CD4-positive, alpha-beta memory T cell (primary cell): ENCODE data around the gene CAMTA1. TPM values are rescaled to one million over a fixed set of nuclear protein-coding genes. Genes with fewer than 3 reads are reported as not detected.
"Not testable (repeated sequence)": the region's sequence is repeated elsewhere in the genome, so short reads cannot be mapped to it uniquely, and the experiment has no call there.

ENCODE experiments used
- CTCF ChIA-PET: fragments of 350-600 bp; sonication (Branson Sonifier 250); formaldehyde crosslinking; loops from one replicate; lab custom pipeline; 2021; ENCODE audit warnings: inconsistent platforms; ENCODE audit not compliant: partially characterized antibody; lab: Charles Lee
- POLR2A ChIA-PET: fragments of 350-600 bp; sonication (Branson Sonifier 250); formaldehyde crosslinking; loops from one replicate; lab custom pipeline; 2021; ENCODE audit not compliant: partially characterized antibody; lab: Charles Lee
- DNase-seq, 5 donors: peaks; one replicate each; pipeline versions ENCODE4 v3.0.0 to v3.0.0-alpha.2; 2020 to 2022; ENCODE audit warnings: mixed read lengths in 1 of 5
- H3K27ac ChIP-seq: one replicate; pipeline ENCODE4 v1.7.0; 2013; ENCODE audit warnings: low read depth, low read length
- H3K27me3 ChIP-seq: 2 replicates; pipeline ENCODE4 v1.7.0; 2013; ENCODE audit warnings: mild to moderate bottlenecking, low read length, moderate library complexity; ENCODE audit not compliant: insufficient read depth
- H3K36me3 ChIP-seq: 2 replicates; pipeline ENCODE4 v1.7.0; 2013; ENCODE audit warnings: mild to moderate bottlenecking, low read length, moderate library complexity; ENCODE audit not compliant: insufficient read depth
- H3K4me1 ChIP-seq: 2 replicates; pipeline ENCODE4 v1.7.0; 2013; ENCODE audit warnings: mild to moderate bottlenecking, low read length, moderate library complexity; ENCODE audit not compliant: insufficient read depth
- H3K4me3 ChIP-seq, 2 donors: one replicate each; pipeline ENCODE4 v1.7.0; 2013; ENCODE audit warnings: low read length in 2 of 2, mild to moderate bottlenecking in 1 of 2
- H3K9me3 ChIP-seq, 2 donors: one replicate each; pipeline ENCODE4 v1.7.0; 2013; ENCODE audit warnings: low read length in 2 of 2, control low read depth in 1 of 2; ENCODE audit not compliant: control insufficient read depth in 1 of 2
- H3K27ac Mint-ChIP-seq, 7 donors: one replicate each; pipeline ENCODE4 v1.8.0; 2020 to 2021; ENCODE audit warnings: mixed read lengths in 7 of 7, mild to moderate bottlenecking in 6 of 7, inconsistent platforms in 3 of 7, moderate library complexity in 3 of 7
- H3K27me3 Mint-ChIP-seq, 2 donors: one replicate each; pipeline ENCODE4 v1.8.0; 2020 to 2021; ENCODE audit warnings: mixed read lengths in 2 of 2
- H3K36me3 Mint-ChIP-seq, 2 donors: one replicate each; pipeline ENCODE4 v1.8.0; 2020 to 2021; ENCODE audit warnings: mixed read lengths in 2 of 2, inconsistent platforms in 1 of 2, mild to moderate bottlenecking in 1 of 2
- H3K4me1 Mint-ChIP-seq, 4 donors: one replicate each; pipeline ENCODE4 v1.8.0; 2020 to 2021; ENCODE audit warnings: mixed read lengths in 4 of 4, mild to moderate bottlenecking in 1 of 4
- H3K4me3 Mint-ChIP-seq, 8 donors: one replicate each; pipeline ENCODE4 v1.8.0; 2020 to 2021; ENCODE audit warnings: mixed read lengths in 8 of 8, mild to moderate bottlenecking in 7 of 8, moderate library complexity in 6 of 8, inconsistent platforms in 3 of 8
- H3K9me3 Mint-ChIP-seq, 8 donors: one replicate each; pipeline ENCODE4 v1.8.0; 2020 to 2021; ENCODE audit warnings: mixed read lengths in 8 of 8, mild to moderate bottlenecking in 5 of 8, inconsistent platforms in 3 of 8, moderate library complexity in 1 of 8
- intact Hi-C: fragments of 100-400 bp; cut with micrococcal nuclease; formaldehyde crosslinking; loops from one replicate; pipeline ENCODE4 v1.15.1; 2023
- polyA plus RNA-seq, 2 donors: library from polyadenylated mRNA; unstranded; fragments of 300-500 nt; fragmentation: Illumina TruSeq; gene quantifications; one replicate each; pipeline ENCODE4 v1.2.3, GENCODE V29; 2021
- total RNA-seq, 2 experiments: library from RNA; stranded (reverse); gene quantifications; one replicate each; pipeline ENCODE4 v1.2.3, GENCODE V29; 2021

Gene CAMTA1
- total and polyA plus RNA-seq, 4 experiments from 2014 or later = 39.1 to 118 (median 59.9) TPM

- Histone ChIP-seq H3K27me3 (no peaks in the 10 kb centered on the region), H3K4me3 (no peak overlapping the region), H3K4me1 (no peaks in the 10 kb centered on the region), H3K27ac (no peak overlapping the region), H3K9me3 (no peaks in the 10 kb centered on the region), H3K36me3 (no peaks in the 10 kb centered on the region)
- H3K27me3 Mint-ChIP-seq = peaks cover 4 to 11% of the 10 kb centered on the region in 2 donors
- no peaks in the 10 kb centered on the region for H3K36me3 Mint-ChIP-seq
- CTCF ChIA-PET = no interaction called here
- POLR2A ChIA-PET = no interaction called here
- intact Hi-C loops = no loop called here
- no peak overlapping the region for H3K4me3 Mint-ChIP-seq
- no peak for DNase-seq
- H3K9me3 Mint-ChIP-seq = peaks cover 0 to 8% (median 3%) of the 10 kb centered on the region in 8 donors
- no peaks in the 10 kb centered on the region for H3K4me1 Mint-ChIP-seq
- no peak overlapping the region for H3K27ac Mint-ChIP-seq
These were observed 595.5 kb downstream of the CAMTA1 start for GRCh38 chr1:7380712-7381111.

GRCh38 chr1:7381729-7382128 is 596.5 kb downstream of the CAMTA1 start:
- H3K4me3 Mint-ChIP-seq, H3K27ac ChIP-seq, H3K36me3 Mint-ChIP-seq, H3K4me3 ChIP-seq, H3K36me3 ChIP-seq, H3K9me3 ChIP-seq, POLR2A ChIA-PET, intact Hi-C loops, H3K27ac Mint-ChIP-seq, H3K27me3 ChIP-seq, H3K4me1 ChIP-seq, DNase-seq, H3K9me3 Mint-ChIP-seq, CTCF ChIA-PET, H3K4me1 Mint-ChIP-seq: not testable (repeated sequence)
- H3K27me3 Mint-ChIP-seq = peaks cover 3 to 11% of the 10 kb centered on the region in 2 donors

- peaks cover 0 to 8% (median 3%) of the 10 kb centered on the region in 8 donors for H3K9me3 Mint-ChIP-seq
- no peak overlapping the region for H3K4me3 Mint-ChIP-seq
- no peaks in the 10 kb centered on the region for H3K9me3 ChIP-seq
- no peaks in the 10 kb centered on the region for H3K36me3 ChIP-seq
- H3K36me3 Mint-ChIP-seq = no peaks in the 10 kb centered on the region
- H3K4me1 ChIP-seq = no peaks in the 10 kb centered on the region
- no peak for DNase-seq
- H3K27me3 Mint-ChIP-seq = peaks cover 3 to 9% of the 10 kb centered on the region in 2 donors
- H3K27ac ChIP-seq = no peak overlapping the region
- intact Hi-C loops = no loop called here
- H3K4me1 Mint-ChIP-seq = no peaks in the 10 kb centered on the region
- no peaks in the 10 kb centered on the region for H3K27me3 ChIP-seq
- H3K27ac Mint-ChIP-seq = no peak overlapping the region
- CTCF ChIA-PET = no interaction called here
- H3K4me3 ChIP-seq = no peak overlapping the region
- POLR2A ChIA-PET = no interaction called here
These were observed 597.7 kb downstream of the CAMTA1 start for GRCh38 chr1:7382971-7383370.

DNA sequence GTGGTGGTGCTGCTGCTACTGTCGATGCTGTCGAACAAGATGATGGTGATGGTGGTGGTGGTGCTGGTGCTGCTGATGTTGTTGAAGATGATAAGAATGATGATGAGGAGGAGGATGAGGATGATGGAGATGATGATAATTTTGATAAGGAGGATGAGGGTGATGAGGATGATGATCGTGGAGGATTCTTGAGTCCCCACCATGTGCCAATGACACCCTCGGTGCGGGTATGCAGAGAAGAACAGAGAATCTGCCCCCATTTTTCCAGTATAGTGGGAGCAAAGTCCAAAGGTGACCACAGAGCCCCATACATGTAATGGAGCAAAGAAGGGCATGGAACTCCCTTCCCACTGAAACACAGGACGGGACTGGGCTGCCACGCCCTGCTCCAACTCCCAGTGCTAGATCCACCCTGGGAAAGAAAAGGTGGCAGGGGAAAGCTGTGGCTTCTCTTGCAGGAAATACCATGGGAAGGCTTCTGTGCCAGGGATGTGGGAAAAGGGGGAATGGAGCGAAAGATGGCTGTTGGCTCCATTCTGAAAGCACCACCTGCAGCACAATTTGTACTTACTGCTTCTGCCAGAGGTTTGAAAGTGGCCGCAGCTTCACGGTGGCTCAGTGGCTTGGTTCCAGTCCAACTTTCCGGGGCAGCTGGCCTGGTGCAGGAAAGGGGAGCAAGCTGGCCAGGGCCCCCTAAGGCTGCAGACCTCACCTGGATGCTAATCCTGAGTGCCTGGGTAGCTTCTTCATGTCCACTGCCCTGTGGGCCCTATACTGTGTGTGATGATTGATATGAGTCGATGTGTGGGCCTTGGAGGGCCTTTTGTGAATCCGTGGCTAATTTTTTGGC is 598.6 kb downstream of the CAMTA1 start:
- Histone ChIP-seq H3K36me3 (no peaks in the 10 kb centered on the region), H3K9me3 (no peaks in the 10 kb centered on the region), H3K27ac (no peak overlapping the region), H3K4me1 (no peaks in the 10 kb centered on the region), H3K4me3 (no peak overlapping the region), H3K27me3 (no peaks in the 10 kb centered on the region)
- H3K36me3 Mint-ChIP-seq = no peaks in the 10 kb centered on the region
- no peak for DNase-seq
- ChIA-PET POLR2A (no interaction called here), CTCF (no interaction called here)
- H3K27ac Mint-ChIP-seq = no peak overlapping the region
- H3K4me1 Mint-ChIP-seq = no peaks in the 10 kb centered on the region
- H3K27me3 Mint-ChIP-seq = peaks cover 2 to 5% of the 10 kb centered on the region in 2 donors
- H3K9me3 Mint-ChIP-seq = peaks cover 0 to 8% (median 3%) of the 10 kb centered on the region in 8 donors
- no peak overlapping the region for H3K4me3 Mint-ChIP-seq
- intact Hi-C loops = no loop called here

- Histone ChIP-seq H3K9me3 (no peaks in the 10 kb centered on the region), H3K27me3 (no peaks in the 10 kb centered on the region), H3K27ac (no peak overlapping the region), H3K4me3 (no peak overlapping the region), H3K36me3 (no peaks in the 10 kb centered on the region), H3K4me1 (no peaks in the 10 kb centered on the region)
- H3K27me3 Mint-ChIP-seq = peaks cover 2 to 3% of the 10 kb centered on the region in 2 donors
- POLR2A ChIA-PET = no interaction called here
- no peak overlapping the region for H3K4me3 Mint-ChIP-seq
- H3K27ac Mint-ChIP-seq = no peak overlapping the region
- CTCF ChIA-PET = no interaction called here
- H3K4me1 Mint-ChIP-seq = no peaks in the 10 kb centered on the region
- no peak for DNase-seq
- intact Hi-C loops = no loop called here
- no peaks in the 10 kb centered on the region for H3K36me3 Mint-ChIP-seq
- peaks cover 0 to 8% (median 3%) of the 10 kb centered on the region in 8 donors for H3K9me3 Mint-ChIP-seq
These were observed 599.4 kb downstream of the CAMTA1 start for GRCh38 chr1:7384679-7385078.

- no peaks in the 10 kb centered on the region for H3K4me1 ChIP-seq
- ChIA-PET CTCF (no interaction called here), POLR2A (no interaction called here)
- H3K9me3 ChIP-seq = no peaks in the 10 kb centered on the region
- no peak overlapping the region for H3K27ac ChIP-seq
- peaks cover 2 to 3% of the 10 kb centered on the region in 2 donors for H3K27me3 Mint-ChIP-seq
- no peak for DNase-seq
- no peak overlapping the region for H3K4me3 ChIP-seq
- H3K36me3 ChIP-seq = no peaks in the 10 kb centered on the region
- H3K9me3 Mint-ChIP-seq = peaks cover 0 to 8% (median 3%) of the 10 kb centered on the region in 8 donors
- no peaks in the 10 kb centered on the region for H3K27me3 ChIP-seq
- intact Hi-C loops = no loop called here
- no peaks in the 10 kb centered on the region for H3K4me1 Mint-ChIP-seq
- no peak overlapping the region for H3K4me3 Mint-ChIP-seq
- no peaks in the 10 kb centered on the region for H3K36me3 Mint-ChIP-seq
- no peak overlapping the region for H3K27ac Mint-ChIP-seq
These were observed 600.4 kb downstream of the CAMTA1 start for GRCh38 chr1:7385471-7386225.

- Mint-ChIP-seq H3K27ac (peak overlapping the region in 1 of 7 donors; percentile 82), H3K4me3 (no peak overlapping the region), H3K27me3 (peaks cover 2 to 4% of the 10 kb centered on the region in 2 donors), H3K9me3 (peaks cover 0 to 8% (median 3%) of the 10 kb centered on the region in 8 donors), H3K4me1 (no peaks in the 10 kb centered on the region), H3K36me3 (no peaks in the 10 kb centered on the region)
- DNase-seq = no peak
- ChIA-PET POLR2A (no interaction called here), CTCF (no interaction called here)
- Histone ChIP-seq H3K4me3 (no peak overlapping the region), H3K4me1 (no peaks in the 10 kb centered on the region), H3K36me3 (no peaks in the 10 kb centered on the region), H3K27me3 (no peaks in the 10 kb centered on the region), H3K27ac (no peak overlapping the region), H3K9me3 (no peaks in the 10 kb centered on the region)
- intact Hi-C loops = no loop called here
These were observed 601.2 kb downstream of the CAMTA1 start for GRCh38 chr1:7386226-7387052.
